Stimulated activated CD8-positive, alpha-beta memory T cell treated with anti-CD3 and anti-CD28 coated beads, Interleukin-12 subunit alpha, Interleukin-12 subunit beta, amount 100 ng/mL, for 24 hours (primary cell): ENCODE measurements around the gene LMNTD2.
"Not testable (repeated sequence)": the region's sequence is repeated elsewhere in the genome, so short reads cannot be mapped to it uniquely, and the experiment has no call there.

Experiments
- DNase-seq: peaks from one replicate; pipeline ENCODE4 v3.0.0-alpha.2; 2020; ENCODE audit errors: extremely low read depth

LMNTD2 gene

DNA sequence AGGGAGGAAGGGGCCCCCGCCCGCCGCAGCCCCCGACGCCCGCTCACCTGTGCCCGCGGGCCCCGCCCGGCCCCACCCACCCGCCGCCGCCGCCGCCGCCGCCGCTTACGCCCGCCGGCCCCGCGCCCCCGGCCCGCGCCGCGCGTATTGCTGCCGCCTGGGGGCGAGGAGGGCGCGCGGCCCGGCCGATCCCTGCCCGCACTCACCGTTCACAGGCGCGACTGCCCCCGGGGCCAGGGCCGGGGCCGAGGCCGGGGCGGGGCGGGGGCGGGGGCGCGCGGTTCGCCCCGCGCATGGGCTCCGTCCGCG lies 25.4 kb downstream of the LMNTD2 start:
- no peak for DNase-seq

DNA sequence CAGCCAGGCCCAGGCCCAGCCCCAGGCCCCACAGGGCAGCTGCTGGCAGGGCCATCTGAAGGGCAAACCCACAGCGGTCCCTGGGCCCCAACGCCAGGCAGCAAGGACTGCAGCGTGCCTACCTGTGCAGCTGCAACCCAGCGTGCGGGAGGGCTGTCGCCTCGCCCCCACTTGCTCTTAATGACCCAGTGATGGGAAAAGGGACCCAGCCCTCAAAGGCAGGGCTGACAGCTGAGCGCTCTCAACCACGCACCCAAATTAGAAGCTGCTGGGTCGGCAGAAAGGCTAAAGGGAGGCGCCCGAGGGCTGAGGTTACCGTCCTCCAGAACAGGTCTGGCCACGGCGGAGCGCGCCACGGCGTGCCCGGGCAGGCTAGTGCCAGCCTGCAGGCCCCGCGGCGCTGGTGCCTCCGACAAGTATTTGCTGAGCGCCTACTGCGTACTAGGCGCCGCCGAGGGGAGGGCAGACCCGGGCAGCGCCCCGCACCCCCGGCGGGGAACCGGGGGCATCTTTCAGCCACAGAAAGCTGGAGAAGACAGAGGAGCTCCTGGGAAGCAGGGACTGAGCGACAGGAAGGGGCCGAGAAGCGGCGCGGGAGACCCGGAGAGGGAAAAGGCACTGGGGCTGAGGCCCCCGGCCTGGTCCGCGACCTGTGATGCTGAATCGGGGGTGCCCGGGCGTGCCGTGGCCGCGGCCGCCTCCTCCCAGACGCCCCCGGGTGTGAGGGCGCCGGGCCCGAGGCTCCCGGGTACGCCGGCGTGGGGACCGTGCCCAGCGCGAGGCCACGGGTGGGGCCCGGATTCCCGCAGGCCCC lies 25.9 kb downstream of the LMNTD2 start:
- DNase-seq, result no peak

DNA sequence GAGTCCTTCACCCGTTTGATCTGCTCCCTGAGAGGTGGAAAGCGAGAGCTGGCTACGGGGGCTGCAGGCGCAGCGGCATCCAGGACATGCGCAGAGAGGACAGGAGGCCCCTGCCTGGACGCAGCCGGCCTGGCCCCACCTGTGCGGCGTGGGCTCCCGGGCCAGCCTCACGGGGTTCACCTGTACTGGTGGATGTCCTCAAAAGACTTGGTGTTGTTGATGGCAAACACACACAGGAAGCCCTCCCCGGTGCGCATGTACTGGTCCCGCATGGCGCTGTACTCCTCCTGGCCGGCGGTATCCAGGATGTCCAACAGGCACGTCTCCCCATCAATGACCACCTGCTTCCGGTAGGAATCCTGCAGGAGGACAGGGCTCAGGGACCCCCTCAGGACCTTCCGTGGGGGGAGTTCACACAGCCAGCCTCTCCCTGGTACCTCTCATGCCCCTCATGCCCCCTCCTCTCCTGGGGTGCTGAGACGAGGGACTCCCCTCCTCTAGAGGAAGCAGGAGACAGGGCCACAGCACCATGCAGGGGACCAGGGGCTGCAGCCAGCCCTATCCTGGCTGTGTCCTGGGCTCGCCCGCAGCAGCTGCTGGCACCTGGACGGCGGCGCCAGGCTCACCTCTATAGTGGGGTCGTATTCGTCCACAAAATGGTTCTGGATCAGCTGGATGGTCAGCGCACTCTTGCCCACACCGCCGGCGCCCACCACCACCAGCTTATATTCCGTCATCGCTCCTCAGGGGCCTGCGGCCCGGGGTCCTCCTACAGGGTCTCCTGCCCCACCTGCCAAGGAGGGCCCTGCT lies 26.7 kb downstream of the LMNTD2 start:
- DNase-seq, result no peak

DNA sequence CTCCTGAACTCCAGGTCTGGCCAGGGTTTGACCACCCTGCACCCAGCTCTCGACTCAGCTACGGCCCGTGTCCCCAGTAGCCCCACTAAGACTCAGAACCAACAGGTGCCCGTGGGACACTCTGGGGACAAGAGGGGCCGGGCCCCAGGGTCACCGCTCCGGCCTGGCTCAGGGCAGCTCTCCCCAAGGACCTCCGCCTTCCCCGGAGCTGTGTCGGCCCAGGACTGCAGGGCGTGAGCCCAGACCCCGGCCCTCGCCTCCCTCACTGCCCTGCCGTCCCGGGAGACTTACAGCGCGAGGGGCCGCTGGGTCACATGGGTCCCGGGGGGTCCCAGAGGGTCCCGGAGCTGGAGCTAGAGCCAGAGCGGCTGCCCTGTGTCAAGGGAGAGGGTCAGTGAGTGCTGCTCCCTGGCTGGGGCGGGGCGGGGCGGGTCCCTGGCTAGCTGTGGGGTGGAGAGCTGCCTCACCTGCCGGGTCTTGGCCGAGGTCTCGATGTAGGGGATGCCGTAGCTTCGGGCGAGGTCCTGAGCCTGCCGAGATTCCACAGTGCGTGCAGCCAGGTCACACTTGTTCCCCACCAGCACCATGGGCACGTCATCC lies 27.5 kb downstream of the LMNTD2 start:
- DNase-seq, result no peak

DNA sequence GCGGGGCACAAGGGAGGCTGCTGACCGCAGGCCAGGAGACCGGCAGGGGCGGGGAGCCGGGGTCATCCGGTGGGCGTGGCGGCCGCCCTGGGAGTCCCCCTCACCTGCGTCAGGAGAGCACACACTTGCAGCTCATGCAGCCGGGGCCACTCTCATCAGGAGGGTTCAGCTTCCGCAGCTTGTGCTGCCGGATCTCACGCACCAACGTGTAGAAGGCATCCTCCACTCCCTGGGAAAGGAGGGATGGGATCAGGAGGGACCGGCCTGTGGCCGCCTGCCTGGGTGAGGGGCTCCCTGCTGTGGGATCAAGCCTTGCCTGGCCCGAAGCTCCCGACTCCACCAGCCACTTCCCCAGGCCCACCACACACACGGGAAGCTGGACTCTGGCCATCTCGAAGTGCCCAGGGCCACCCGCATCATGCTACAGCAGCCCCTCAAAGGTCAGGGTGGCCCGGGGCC lies 28.0 kb downstream of the LMNTD2 start:
- no peak for DNase-seq

DNA sequence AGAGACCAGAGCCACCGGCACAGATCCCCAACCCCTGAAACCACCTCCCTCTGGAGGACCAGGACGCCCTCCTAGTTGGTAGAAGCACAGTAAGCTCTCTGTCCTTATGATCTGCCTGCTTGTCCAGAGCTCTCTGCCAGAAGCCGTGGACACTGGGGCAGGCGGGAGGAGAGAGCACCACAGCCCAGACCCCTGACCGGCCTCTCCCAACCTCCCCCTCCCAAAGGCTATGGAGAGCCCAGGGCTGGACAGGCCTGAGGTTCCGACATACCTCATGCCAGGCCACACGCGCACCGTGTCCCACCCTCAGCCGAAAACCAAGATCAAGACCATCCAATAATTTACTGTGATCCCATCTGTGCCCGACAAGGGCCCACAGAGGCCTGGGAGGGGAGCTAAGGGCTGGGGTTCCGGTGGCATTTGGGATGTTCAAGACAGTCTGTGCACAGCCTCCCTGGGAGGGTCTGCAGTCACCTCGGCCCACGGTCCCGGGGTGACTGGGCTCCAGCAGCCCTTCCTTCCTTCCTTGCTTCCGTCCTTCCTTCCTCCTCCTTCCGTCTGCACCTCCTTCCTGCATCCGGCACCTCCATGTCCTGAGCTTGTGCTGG lies 28.5 kb downstream of the LMNTD2 start:
- DNase-seq, result no peak

DNA sequence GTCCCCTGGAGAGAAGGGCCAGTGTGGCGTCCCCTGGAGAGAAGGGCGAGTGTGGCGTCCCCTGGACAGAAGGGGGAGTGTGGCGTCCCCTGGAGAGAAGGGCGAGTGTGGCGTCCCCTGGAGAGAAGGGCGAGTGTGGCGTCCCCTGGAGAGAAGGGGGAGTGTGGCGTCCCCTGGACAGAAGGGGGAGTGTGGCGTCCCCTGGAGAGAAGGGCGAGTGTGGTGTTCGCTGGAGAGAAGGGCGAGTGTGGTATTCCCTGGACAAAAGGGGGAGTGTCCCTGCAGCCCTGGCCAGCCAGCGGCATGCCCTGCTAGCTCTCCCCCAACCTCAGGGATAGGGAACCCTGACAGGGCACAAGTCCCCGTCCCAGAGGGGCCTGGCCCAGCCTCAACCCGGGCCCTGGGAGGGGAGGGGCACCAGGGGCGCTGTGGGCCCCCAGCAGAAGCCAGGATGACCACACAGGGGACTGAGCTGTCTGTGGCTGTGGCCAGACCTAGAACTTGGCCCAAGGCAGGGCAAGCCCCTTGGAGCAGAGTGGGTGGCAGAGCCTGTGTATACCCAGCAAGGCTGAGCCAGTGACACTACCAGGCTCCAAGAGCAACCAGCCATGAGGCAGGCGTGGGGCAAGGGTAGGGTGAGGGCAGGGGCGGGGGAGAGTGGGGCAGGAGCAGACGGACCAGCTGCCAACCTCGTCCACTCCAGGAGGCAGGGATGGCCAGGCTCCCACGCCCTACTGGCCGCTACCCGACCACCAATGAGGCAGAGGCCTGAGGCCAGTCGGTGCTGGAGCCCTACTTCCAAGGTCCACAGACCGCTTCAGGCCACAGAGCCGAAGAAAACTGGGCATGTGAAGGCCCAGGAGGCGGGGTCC lies 29.3 kb downstream of the LMNTD2 start:
- no peak for DNase-seq

DNA sequence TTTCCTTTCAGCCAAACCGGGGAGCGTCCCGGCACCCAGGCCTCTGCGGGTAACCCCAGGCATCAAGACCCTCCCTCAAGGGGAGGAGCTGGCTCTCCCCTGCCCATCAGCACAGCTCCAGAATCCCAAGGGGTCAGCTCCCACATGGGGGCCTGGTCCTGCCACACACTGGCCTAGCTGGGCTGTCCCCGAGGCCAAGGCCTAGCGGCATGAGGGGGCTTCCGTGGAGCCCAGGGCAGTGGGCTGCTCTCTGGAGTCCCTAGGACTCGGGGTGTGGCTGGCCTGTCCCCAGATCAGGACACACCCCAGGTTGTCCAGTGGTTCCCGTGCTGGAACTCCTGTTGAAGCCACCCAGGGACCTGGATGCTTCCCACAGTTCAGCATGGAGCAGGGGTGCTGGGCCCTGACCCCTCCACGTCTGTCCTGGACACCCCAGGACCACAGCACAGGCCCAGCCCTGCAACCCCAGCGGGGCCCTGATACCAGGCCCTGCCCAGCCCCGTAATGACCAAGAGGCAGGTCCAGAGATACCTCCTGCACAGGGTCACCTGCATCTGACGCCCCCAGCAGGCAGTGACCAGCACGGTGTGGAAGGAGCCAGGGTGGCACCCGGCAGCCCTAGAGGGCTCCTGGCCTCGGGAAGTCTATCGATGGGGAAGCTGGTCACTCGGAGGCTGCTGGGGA lies 30.7 kb downstream of the LMNTD2 start:
- DNase-seq, result no peak

DNA sequence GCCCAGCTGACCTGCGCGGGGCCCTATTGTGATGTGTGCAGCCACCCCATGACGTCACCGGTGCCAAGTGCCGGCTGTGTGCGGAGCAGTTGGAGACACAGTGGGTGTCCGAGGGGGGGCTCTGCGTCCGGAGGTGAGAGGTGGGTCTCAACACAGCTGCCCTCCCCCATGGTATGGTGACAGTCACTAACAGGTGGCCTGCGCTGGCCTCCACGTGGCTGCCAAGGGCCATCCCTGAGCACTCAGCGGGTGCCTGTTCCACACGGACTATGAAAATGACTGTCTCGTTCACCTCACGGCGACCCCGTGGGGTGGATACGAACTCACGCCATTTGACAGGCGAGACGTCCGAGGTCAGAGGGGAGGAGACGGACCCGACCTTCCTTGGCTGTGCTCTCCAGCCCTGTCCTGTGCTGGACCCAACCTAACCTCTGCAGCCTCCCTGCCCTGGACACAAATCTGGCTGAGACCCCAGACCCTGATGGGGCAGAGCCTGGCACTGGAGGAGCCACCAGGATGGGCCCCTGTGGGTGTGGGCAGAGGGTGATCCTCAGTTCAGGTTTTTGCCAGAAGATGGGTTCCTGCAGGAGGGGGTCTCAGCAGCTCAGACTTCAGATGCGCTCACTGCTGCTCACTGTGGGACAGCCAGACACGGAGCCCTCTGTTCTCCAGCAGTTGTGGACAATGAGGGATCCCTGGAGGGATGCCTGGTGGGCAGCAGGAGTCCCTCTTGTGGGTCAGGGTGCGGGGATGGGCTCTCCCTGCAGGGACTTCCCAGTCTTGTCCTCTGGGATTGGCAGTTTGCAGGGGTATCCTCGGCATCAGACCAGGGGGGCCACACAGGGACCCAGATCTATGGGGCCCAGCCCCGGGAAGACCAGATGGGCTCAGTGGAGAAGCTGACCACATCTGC lies 31.5 kb downstream of the LMNTD2 start:
- no peak for DNase-seq

DNA sequence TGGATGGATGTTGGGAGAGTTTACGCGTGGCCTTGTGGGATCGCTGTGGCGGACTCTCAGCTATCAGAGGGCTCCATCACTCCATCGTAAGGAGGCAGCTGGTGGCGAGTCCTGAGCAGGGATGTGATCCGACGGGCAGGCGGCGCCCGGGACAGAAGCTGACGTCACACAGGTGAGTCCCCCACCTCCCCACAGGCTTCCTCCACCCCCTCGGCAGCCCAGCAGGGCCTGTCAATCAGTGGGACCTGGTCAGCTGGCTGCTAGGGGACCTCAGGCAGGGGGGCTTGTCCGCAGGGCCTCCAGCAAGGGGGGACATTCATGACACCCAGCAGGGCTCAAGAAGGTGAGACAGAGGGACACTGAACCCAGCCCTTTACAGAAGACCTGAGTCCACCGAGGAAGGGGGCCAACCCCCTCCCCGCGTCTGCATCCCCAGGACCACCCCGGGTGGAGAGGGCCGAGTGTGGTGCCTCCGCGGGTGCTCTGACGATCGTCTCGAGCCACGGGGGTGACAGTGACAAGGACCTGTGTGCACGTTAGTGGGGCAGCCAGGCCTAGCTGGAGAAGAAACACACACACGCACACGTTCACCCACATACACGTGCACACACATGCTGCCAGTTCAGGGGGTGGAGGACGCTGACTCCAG lies 32.2 kb downstream of the LMNTD2 start:
- no peak for DNase-seq

DNA sequence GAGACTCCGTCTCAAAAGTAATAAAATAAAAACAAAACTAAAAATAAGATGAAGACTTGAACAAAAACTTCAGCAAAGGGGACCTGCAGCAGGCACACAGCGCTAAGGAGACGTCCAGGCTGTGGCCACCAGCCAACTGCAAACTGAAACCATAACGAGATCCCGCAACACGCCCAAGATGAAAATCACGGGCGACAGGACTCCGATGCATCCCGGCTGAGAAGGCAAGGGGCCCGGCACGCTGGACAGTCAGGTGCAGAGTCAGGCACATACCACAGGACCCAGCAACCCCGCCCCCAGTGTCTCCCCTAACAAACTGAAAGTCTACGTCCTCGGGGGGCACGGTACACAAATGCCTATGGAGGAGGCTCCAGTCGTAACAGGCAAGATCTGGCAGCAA lies 34.3 kb downstream of the LMNTD2 start:
- no peak for DNase-seq

DNA sequence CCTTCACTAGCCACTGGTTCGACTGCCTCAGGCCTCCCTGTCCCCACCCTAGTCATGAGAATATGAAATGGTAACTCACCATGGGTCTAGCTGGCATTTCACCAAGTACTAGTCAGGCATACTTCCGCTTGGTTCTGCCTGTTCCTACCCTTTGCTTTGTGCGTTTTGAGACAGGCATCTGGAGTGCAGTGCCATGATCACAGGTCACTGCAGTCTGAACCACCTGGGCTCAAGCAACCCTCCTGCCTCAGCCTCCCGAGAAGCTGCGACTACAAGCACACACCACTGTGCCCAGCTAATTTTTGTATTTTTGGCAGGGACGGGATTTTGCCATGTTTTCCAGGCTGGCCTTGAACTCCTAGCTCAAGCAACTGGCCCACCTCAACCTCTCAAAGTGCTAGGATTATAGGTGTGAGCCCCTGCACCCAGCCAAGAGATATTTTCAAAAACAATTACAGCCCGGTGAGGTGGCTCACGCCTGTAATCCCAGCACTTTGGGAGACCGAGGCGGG lies 39.3 kb downstream of the LMNTD2 start:
- DNase-seq, result no peak

DNA sequence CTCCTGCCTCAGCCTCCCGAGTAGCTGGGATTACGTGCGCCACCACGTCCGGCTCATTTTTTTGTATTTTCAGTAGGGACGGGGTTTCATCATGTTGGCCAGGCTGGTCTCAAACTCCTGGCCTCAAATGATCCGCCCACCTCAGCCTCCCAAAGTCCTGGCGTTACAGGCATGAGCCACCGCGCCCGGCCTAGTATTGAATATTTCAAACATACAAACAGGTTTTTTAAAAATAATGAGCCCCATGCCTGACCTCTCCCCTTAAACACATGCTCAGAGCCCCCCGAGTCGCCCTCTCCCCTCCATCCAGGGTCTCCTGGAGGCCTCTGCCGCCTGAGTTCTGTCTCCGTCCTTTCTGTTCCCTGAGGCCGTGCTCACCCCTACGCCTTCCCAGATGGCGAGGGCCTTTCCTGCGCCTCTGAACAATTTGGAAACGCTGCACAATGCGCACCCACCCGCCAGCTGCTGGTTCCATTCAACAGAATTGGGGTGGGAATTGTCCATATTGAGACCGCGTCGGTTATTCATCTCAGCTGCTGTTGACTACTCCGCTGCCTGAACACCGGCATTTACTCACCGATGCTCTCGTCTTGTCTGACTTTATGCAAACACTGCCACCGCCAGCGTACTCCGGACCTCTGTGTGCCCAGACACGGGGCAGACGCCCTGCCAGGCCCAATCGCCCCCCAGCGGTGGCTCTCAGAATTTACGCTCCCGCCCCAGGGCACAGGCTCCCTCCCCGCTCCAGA lies 39.9 kb downstream of the LMNTD2 start:
- no peak for DNase-seq

DNA sequence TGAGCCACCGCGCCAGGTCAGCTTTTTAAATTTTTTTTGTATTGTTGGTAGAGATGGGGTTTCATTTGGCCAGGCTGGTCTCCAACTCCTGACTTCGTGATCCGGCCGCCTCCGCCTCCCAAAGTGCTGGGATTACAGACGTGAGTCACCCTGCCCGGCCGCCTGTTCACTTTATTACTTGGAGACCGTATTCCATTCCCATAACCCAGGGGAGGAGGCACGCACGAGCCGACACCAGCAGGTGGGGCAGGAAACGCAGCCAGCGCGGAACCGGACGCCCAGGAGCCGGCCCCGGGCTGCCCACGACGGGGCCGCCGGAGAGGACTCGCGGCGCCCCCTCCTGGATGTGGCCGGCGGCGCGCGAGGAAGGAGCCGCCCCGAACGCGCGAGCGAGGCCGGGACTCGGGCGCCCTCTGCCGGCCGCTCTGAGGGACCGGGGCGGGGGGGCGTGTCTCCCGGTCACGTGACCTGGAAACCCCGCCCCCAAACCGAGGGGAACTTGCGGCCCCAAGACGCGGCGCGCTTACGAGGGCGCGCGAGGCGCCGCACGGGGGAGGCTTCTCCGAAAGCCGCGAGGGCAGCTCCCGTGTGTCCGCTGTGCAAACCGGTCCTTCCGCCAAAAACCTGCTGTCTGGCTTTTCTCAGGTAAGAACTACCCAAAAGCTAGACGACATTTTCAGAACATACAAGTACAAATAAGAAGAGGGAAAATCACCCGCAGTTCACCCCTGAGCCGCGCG lies 41.9 kb downstream of the LMNTD2 start:
- DNase-seq, result peak; percentile 68

DNA sequence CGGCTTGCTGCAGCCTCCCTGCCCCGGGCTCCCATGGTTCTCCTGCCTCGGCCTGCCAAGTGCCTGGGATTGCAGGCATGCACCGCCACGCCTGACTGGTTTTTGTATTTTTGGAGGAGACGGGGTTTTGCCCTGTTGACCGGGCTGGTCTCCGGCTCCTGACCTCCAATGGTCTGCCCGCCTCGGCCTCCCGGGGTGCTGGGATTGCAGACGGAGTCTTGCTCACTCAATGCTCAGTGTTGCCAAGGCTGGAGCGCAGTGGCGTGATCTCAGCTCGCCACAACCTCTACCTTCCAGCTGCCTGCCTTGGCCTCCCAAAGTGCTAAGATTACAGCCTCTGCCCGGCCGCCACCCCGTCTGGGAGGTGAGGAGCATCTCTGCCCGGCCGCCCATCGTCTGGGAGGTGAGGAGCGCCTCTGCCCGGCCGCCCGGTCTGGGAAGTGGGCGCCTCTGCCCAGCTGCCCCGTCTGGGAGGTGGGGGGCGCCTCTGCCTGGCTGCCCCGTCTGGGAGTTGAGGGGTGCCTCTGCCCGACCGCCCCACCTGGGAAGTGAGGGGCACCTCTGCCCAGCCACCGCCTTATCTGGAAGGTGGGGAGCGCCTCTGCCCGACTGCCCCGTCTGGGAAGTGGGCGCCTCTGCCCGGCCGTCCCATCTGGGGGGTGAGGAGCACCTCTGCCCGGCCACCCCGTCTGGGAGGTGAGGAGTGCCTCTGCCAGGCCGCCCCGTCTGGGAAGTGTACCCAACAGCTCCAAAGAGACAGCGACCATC lies 43.4 kb downstream of the LMNTD2 start:
- not testable (repeated sequence) for DNase-seq

DNA sequence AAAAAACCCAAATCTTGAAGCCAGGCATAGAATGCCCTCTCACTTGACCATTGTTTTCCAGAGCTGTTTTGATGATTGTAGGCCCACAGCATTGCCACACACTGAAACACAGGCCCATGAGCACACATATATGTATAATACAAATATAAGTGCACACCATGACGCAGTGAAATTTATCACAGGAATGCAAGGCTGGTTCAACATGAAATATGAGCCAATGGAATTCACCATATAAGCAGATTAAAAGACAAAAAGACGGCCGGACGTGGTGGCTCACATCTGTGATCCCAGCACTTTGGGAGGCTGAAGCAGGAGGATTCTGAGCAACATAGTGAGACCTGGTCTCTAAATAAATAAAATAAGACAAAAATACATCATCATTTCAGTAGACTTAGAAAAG lies 44.1 kb downstream of the LMNTD2 start:
- DNase-seq, result no peak

DNA sequence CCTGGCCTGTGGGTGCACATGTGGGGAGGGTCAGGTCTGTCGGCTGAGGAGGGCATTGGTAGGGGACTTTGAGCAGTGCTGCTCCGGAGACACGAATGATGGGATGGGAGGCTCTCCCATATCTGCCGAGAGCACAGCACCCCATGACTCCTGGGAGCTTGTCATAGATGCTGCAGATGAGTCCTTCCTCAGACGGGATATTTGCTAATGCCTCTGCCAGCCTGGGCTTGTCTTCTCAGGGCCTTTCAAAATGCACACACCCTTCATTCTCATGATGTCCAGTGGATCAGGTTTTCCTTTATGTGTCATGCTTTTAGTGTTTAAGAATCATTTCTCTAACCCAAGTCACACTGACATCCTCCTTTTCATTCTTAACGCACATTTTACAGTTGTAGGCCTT lies 45.4 kb downstream of the LMNTD2 start:
- DNase-seq, result no peak
